Bronchial epithelial cell (primary cell): ENCODE data around the gene ULBP2. TPM values are rescaled to one million over a fixed set of nuclear protein-coding genes. Genes with fewer than 3 reads are reported as not detected.
"Not testable (repeated sequence)": the region's sequence is repeated elsewhere in the genome, so short reads cannot be mapped to it uniquely, and the experiment has no call there.

Experiments used
- DNase-seq: peaks from one replicate; pipeline ENCODE4 v3.0.0-alpha.2; 2010; ENCODE audit warnings: low read depth
- FAIRE-seq: peaks from 2 replicates; lab custom pipeline; 2011; peaks lifted over from hg19 to GRCh38; lab: Jason Lieb, UNC
- H3K27me3 ChIP-seq: 2 replicates; pipeline ENCODE4 v1.5.1; 2011; ENCODE audit warnings: low read length; ENCODE audit not compliant: control insufficient read depth, insufficient read depth
- H3K36me3 ChIP-seq: 2 replicates; pipeline ENCODE4 v1.5.1; 2011; ENCODE audit warnings: low read length; ENCODE audit not compliant: control insufficient read depth, insufficient read depth
- H3K4me3 ChIP-seq: 2 replicates; pipeline ENCODE4 v1.5.1; 2011; ENCODE audit warnings: mild to moderate bottlenecking, low read depth, low read length, control low read depth
- total RNA-seq: library from RNA; depleted of rRNA; stranded (reverse); fragments of >200 nt; gene quantifications from 2 replicates; pipeline ENCODE4 v1.2.1, GENCODE V29; 2014
- TF ChIP-seq, protein P1 (sequence below): IDR thresholded peaks from 2 replicates; pipeline ENCODE4 v1.5.1; 2011; ENCODE audit warnings: mild to moderate bottlenecking, moderate library complexity, low read length, control low read depth, inconsistent platforms; ENCODE audit not compliant: insufficient read depth, severe bottlenecking

The ULBP2 gene
- total RNA-seq, 1 donor from 2014 or later, result 2.4 TPM

DNA sequence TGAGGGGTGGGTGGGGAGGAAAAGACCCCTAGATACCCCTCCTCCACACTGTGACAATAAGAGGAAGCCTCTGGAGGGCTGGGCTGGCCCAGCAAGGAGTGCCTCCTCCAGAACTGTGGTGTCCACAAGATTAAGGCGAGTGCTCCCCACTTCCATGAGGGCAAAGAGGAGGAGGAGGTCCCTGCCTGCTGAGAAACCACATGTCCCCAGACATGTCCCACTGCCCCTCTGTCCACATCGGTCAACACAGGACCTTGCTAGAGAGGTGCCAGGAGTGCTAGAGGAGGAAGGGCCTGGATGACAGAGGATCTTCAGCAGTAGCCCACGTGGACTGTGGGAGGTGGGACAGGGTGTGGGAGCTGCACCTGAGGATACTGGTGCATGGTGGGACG lies 22.0 kb upstream of the ULBP2 start:
- H3K4me3 ChIP-seq, result no peak overlapping the region
- FAIRE-seq (no peak), DNase-seq (no peak)
- H3K27me3 ChIP-seq, result no peaks in the 10 kb centered on the region
- H3K36me3 ChIP-seq, result peaks cover 21% of the 10 kb centered on the region
- TF ChIP-seq, protein P1, sequence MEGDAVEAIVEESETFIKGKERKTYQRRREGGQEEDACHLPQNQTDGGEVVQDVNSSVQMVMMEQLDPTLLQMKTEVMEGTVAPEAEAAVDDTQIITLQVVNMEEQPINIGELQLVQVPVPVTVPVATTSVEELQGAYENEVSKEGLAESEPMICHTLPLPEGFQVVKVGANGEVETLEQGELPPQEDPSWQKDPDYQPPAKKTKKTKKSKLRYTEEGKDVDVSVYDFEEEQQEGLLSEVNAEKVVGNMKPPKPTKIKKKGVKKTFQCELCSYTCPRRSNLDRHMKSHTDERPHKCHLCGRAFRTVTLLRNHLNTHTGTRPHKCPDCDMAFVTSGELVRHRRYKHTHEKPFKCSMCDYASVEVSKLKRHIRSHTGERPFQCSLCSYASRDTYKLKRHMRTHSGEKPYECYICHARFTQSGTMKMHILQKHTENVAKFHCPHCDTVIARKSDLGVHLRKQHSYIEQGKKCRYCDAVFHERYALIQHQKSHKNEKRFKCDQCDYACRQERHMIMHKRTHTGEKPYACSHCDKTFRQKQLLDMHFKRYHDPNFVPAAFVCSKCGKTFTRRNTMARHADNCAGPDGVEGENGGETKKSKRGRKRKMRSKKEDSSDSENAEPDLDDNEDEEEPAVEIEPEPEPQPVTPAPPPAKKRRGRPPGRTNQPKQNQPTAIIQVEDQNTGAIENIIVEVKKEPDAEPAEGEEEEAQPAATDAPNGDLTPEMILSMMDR, result no peak

DNA sequence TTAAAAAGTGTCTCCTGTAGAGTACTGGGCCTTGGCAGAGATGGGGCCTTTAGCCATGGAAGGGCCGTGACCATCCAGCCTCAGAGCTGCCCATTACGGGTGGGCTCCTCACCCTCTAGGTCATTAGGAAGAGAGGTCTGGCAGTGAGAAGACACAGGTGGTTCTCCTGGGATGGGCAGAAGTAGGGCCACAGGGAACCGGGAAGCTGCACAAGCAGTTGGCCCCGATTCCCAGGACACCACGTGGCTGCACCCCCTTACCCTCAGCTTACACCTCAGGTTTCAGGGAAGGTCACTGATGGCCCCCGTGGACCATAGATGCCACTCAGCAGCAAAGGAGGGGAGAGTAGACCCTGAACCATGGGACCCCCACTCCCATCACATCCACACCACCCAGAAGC lies 20.5 kb upstream of the ULBP2 start:
- DNase-seq (no peak), FAIRE-seq (no peak)
- H3K36me3 ChIP-seq, result peaks cover 18% of the 10 kb centered on the region
- H3K4me3 ChIP-seq, result no peak overlapping the region
- no peaks in the 10 kb centered on the region for H3K27me3 ChIP-seq
- TF ChIP-seq, protein P1, result no peak

DNA sequence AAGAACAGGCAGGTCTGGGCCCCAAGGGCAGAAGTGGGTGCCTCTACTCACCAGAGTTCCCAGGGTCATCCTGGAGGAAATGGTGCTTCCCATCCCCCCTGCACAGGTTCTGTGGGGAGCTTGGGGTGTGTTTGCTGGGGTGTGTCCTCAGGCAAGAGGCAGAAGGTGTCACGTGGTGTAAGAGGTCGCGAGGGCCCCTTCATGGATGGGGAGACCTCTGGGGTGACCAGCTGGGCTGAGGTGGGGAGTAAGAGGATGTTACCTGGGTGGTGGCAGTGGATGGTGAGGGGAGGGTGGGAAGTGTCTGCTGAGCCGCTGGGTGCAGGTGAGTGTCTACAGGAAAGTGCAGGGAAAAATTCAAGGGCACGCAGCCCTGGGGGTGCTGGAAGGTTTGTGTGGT lies 19.7 kb upstream of the ULBP2 start:
- FAIRE-seq, DNase-seq, H3K27me3 ChIP-seq: not testable (repeated sequence)
- H3K4me3 ChIP-seq, result peak overlapping the region; percentile 86
- peaks cover 16% of the 10 kb centered on the region for H3K36me3 ChIP-seq

DNA sequence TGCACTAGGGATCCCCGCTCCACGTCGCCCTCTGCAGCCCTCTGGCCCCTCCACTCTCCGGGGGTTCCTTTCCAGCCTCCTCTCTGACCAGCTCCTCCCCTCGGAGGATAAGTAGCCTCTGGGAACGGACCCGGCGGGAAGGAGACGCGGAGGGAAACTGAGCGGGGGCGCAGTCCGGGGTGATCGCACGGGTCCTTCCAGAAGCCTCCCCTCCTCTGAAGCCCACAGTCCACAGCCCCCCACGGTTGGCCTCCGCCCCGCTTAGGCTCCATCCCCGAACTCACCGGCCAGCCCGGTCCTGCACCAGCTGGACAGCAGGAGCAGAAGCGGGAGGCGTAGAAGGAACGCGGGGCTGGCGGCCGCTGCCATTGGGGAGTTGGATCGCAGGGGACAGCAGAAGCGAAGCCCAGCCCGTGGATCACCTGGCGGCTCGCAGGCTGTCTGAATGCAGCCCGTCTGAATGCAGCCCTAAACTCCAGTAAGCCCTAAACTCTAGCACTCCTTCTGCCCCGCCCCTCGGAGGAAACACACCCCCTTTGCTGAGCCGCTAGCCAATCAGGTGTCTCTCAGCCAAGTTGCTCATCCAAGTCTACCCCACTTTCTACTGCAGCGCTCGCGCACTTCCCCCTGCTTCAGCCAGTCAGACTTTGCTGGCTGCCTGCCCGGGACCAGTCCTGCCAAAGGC lies 19.0 kb upstream of the ULBP2 start, which contains the start of gene RAET1G:
Gene RAET1G (minus strand): TSS at position 480 of the 685 bp plus-strand sequence. CDS start 111 bp downstream, at position 369.
- FAIRE-seq (peak; percentile 72), DNase-seq (peak; percentile 94)
- H3K4me3 ChIP-seq, result peak within 1 kb of the TSS; percentile 86
- peaks cover 16% of the 10 kb centered on the region for H3K36me3 ChIP-seq
- TF ChIP-seq, protein P1, result no peak
- no peaks in the 10 kb centered on the region for H3K27me3 ChIP-seq

DNA sequence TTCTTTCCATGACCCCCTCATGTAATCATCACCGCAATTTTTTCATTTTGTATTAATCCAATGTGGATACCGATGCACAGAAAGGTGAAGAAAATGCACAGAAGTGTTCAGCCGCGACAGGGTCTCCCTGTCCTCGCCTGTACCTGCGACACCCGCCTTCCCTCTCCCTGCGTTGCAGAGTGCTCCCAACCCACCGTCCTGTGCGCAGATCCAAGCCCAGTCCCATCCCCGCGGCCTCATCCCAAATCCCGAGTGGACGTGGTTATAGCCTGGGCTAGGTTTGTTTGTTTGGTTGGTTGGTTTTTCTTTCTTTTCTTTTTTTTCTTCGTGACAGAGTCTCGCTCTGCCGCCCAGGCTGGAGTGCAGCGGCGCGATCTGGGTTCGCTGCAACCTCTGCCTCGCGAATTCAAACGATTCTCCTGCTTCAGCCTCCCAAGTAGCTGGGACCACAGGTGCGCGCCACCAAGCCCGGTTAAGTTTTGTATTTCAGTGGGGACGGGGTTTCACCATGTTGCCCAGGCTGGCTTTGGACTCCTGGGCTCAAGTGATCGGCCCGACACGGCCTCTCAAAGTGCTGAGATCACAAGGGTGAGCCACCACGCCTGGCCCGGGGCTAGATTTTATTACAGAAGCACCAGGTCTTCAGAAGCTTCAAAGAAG lies 18.4 kb upstream of the ULBP2 start:
- no peak for FAIRE-seq

More for the DNA sequence above, 18.4 kb upstream of the ULBP2 start:
- TF ChIP-seq, protein P1, result no peak
- no peaks in the 10 kb centered on the region for H3K27me3 ChIP-seq
- H3K36me3 ChIP-seq, result peaks cover 11% of the 10 kb centered on the region
- DNase-seq, result no peak
- H3K4me3 ChIP-seq, result peak overlapping the region; percentile 86
